ENCODE results near the gene PAK5. TPM values are rescaled to one million over a fixed set of nuclear protein-coding genes. Genes with fewer than 3 reads are reported as not detected.

The PAK5 gene
- total RNA-seq, 1 donor from 2014 or later: not detected

DNA sequence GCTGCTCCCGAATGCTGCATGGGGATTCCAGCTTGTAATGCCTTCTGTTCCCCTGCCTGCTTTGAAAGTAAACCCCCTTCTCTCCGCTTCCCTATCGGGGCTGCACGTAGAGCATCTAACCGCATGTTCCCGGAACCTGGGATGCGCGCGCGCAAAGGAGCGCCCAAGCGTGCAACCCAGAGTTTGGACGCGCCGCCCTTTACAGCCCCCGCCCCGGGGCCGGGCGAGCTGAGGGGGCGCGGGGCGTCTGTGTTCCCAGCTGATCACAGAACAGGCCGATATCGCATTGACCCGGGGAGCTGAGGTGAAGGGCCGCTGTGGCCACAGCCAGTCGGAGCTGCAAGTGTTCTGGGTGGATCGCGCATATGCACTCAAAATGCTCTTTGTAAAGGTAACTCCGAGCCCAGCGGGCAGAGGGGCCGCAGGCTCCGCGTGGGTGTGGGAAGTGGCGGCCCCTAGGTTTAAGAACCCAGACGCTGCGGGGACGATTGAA is 323.1 kb downstream of the PAK5 start:
- ATAC-seq (ENCODE audit: poor library complexity): no peak
- DNase-seq: no peak
- intact Hi-C loops (cut with DNase I): no loop called here

- ATAC-seq (ENCODE audit: poor library complexity) (no peak), DNase-seq (no peak)
- intact Hi-C loops (cut with DNase I): no loop called here
Measured at GRCh38 chr20:9515214-9515585, 323.7 kb downstream of the PAK5 start.

- ATAC-seq (ENCODE audit: poor library complexity) (peak; percentile 41), DNase-seq (no peak)
- intact Hi-C loops (cut with DNase I): no loop called here
Measured at GRCh38 chr20:9514461-9515213, 324.2 kb downstream of the PAK5 start, which contains the start of gene LAMP5. TSS of gene LAMP5 (plus strand) at chr20:9514590. CDS start at chr20:9514853, 263 bp downstream.

GRCh38 chr20:9514072-9514460 is 324.8 kb downstream of the PAK5 start:
- intact Hi-C loops (cut with DNase I): no loop called here
- ATAC-seq (ENCODE audit: poor library complexity): no peak
- no peak for DNase-seq

- ATAC-seq (ENCODE audit: poor library complexity) (no peak), DNase-seq (no peak)
- intact Hi-C loops (cut with DNase I): no loop called here
Measured at GRCh38 chr20:9510911-9511310, 328.0 kb downstream of the PAK5 start.

GRCh38 chr20:9509246-9509645 is 329.6 kb downstream of the PAK5 start:
- no peak for DNase-seq
- ATAC-seq (ENCODE audit: poor library complexity): no peak
- intact Hi-C loops (cut with DNase I): no loop called here

- DNase-seq (no peak), ATAC-seq (ENCODE audit: poor library complexity) (no peak)
- intact Hi-C loops (cut with DNase I): no loop called here
Measured at GRCh38 chr20:9508696-9509178, 330.1 kb downstream of the PAK5 start.

GRCh38 chr20:9508240-9508661 is 330.6 kb downstream of the PAK5 start:
- ATAC-seq (ENCODE audit: poor library complexity) (no peak), DNase-seq (no peak)
- intact Hi-C loops (cut with DNase I): no loop called here

DNA sequence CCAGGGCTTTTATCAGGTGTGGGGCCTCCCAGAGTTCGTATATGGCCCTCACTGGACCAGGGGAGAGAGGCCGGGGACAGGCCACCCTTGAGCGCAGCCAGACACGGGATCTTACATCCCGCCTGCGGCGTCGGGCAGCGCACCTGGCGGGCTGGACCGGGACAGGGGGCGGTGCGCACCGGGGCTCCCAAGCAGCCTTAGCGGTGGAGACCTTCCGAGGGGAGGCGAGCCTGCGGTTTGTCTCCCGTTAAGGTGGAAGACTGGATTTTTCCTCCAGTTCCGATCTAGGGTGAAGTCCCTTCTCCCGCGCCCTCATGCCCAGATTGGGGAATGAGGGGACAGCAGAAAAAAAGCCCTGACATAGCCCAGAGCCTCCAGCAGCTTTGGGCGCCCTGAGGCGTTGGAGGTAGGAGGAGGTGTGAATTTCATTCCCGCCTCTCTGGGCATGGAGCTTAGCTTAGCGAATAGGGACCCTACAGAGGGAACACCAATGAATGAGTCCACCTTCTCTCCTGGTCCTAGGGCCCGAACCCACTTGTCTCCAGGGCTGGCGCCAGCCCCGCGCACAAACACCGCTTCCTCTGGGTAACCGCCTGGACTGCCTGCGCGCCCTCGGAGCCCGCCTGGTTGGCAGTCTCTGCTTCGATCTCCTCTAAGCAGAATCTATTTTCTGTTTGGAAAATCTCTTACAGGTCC is 331.2 kb downstream of the PAK5 start:
- DNase-seq: no peak
- intact Hi-C loops (cut with DNase I): no loop called here
- no peak for ATAC-seq (ENCODE audit: poor library complexity)

DNA sequence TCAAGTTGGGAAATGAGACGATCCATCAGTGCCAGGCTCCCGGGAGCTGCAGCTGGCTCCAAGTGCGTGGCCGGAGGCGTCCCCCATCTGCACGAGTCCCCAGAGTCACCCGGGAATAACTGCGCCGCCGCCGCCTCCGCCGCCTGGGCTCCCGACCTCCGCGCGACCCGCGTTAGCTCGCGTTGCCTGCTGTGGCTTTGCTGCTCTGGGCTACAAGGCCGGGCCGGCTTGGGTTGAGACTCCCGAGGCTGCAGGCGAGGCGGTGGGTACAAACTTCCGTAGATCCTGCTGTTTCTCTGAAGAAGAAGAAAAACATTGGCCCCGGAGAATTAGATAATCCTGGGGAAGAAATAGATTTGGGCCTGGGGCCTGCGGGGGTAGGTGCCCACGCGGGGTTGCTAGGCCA is 331.9 kb downstream of the PAK5 start:
- DNase-seq (no peak), ATAC-seq (ENCODE audit: poor library complexity) (no peak)
- intact Hi-C loops (cut with DNase I): no loop called here

GRCh38 chr20:9506280-9506821 is 332.5 kb downstream of the PAK5 start:
- intact Hi-C loops (cut with DNase I): no loop called here
- ATAC-seq (ENCODE audit: poor library complexity) (no peak), DNase-seq (peak; percentile 42)

DNA sequence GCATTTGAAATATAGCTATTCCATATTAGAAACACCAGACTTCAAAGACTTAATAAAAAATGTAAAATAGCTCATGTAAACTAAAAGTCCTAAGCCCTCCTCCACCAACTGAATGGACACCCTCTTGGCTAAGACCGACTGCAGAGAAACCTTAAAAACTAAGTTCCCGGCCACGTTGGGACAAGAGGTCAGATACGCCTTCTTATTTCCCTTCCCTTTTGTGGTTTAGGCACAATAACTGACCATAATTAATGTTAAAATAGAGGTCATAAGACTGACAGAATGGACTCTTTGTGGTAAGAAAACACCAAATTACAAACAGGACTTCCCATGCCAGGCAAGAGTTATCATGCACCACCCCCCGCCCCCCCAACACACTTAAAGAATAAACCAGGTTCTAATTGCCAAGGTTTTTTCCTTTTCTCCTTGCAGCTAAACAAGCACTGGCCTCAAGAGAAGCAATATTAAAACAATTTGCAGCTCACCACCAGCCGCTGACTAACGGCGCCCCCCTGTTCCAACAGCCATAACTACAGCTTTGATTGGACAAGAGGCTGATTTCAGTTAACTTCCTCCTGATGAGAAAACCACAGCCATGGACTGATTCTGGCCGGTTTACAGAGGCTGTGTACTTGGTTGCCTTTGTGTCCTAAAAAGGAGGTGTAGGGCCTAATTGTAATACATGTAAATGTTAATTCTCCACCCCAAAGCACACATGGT is 335.2 kb downstream of the PAK5 start:
- no peak for ATAC-seq (ENCODE audit: poor library complexity)
- intact Hi-C loops (cut with DNase I): no loop called here
- DNase-seq: no peak

GRCh38 chr20:9501473-9501872 is 337.4 kb downstream of the PAK5 start:
- DNase-seq (no peak), ATAC-seq (ENCODE audit: poor library complexity) (no peak)
- intact Hi-C loops (cut with DNase I): no loop called here

GRCh38 chr20:9500121-9500520 is 338.8 kb downstream of the PAK5 start:
- intact Hi-C loops (cut with DNase I): no loop called here
- DNase-seq (no peak), ATAC-seq (ENCODE audit: poor library complexity) (peak; percentile 43)

- no peak for DNase-seq
- intact Hi-C loops (cut with DNase I): no loop called here
- ATAC-seq (ENCODE audit: poor library complexity): no peak
Measured at GRCh38 chr20:9499126-9499899, 339.6 kb downstream of the PAK5 start.

DNA sequence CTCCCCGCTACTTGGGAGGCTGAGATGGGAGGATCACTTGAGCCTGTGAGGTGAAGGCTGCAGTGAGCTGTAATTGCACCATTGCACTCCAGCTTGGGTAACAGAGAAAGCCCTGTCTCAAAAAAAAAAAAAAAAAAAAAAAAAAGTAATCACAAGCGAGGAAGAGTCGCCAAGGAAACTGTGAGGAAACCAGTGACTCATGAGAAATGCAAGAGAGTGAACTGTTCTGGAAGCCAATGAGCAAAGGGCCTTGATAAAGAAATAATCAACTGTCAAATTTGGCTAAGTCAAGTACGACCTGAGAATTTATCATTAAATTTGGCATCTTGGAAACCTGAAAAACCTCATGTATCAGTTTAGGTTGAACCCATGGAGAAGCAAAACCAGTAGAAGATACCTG is 340.6 kb downstream of the PAK5 start:
- DNase-seq (no peak), ATAC-seq (ENCODE audit: poor library complexity) (no peak)
- intact Hi-C loops (cut with DNase I): no loop called here

- no peak for ATAC-seq (ENCODE audit: poor library complexity)
Measured at GRCh38 chr20:9496155-9496554, 342.7 kb downstream of the PAK5 start.

GRCh38 chr20:9495701-9496100 is 343.2 kb downstream of the PAK5 start:
- DNase-seq (no peak), ATAC-seq (ENCODE audit: poor library complexity) (no peak)
- intact Hi-C loops (cut with DNase I): no loop called here

More at GRCh38 chr20:9496155-9496554, 342.7 kb downstream of the PAK5 start:
- intact Hi-C loops (cut with DNase I): no loop called here
- DNase-seq: no peak

Data from Right ventricle myocardium superior (tissue), 1 donor.